ENCODE results near the gene OR6C65.

Gene OR6C65

DNA sequence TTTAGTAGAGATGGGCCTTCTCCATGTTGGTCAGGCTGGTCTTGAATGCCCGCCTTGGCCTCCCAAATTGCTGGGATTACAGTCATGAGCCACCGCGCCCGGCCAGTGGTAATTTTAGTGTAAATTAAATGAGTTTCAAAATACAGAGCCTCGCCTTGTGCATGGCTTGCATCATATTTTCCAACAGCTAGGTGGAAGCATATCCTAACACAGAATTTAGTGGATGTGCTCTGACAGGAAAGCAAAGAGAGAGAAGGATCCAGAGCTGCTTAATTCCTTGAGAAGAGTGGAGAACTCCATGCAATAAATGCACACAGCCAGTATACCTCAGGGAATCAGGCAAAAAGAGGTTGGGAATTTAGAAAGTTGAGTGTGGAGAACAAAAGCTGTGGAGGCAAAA is 46.0 kb downstream of the OR6C65 start:
- no peak for DNase-seq (ENCODE audit: low read depth in 2 of 2)

GRCh38 chr12:55448825-55449224 is 48.5 kb downstream of the OR6C65 start:
- no peak for DNase-seq (ENCODE audit: low read depth in 2 of 2)

Measured in stimulated activated CD4-positive, alpha-beta T cell treated with anti-CD3 and anti-CD28 coated beads, Interleukin-4, amount 100 ng/mL, for 48 hours (primary cell).